Breast epithelium (tissue), 4 donors: ENCODE results near the gene COL25A1. TPM values are rescaled to one million over a fixed set of nuclear protein-coding genes. Genes with fewer than 3 reads are reported as not detected.

ENCODE experiments used
- DNase-seq, 2 donors: peaks; one replicate each; pipeline ENCODE4 v3.0.0-alpha.2; 2019; ENCODE audit warnings: low spot score in 2 of 2
- H3K27ac ChIP-seq, 2 donors: fragments of 200-600 bp; sonication (generic) in 1 of 2; one replicate each; pipeline ENCODE4 v1.5.1; 2016 to 2019; ENCODE audit warnings: mild to moderate bottlenecking in 1 of 2
- H3K27me3 ChIP-seq, 2 donors: fragments of 200-600 bp; sonication (generic) in 1 of 2; one replicate each; pipeline versions ENCODE4 v1.5.1 to v1.6.0; 2017 to 2019; ENCODE audit warnings: control low read depth in 1 of 2, mild to moderate bottlenecking in 1 of 2
- H3K36me3 ChIP-seq: fragments of 200-600 bp; one replicate; pipeline ENCODE4 v1.5.1; 2019
- H3K4me1 ChIP-seq, 2 donors: fragments of 200-600 bp; sonication (generic); one replicate each; pipeline ENCODE4 v1.5.1; 2016 to 2019; ENCODE audit warnings: control low read depth in 1 of 2
- H3K4me3 ChIP-seq, 3 donors: fragments of 200-600 bp; sonication (generic); 1 replicate in 2 of 3; 2 replicates in 1 of 3; pipeline ENCODE4 v1.5.1; 2016 to 2019; ENCODE audit warnings: mild to moderate bottlenecking in 3 of 3, moderate library complexity in 2 of 3
- H3K9me3 ChIP-seq, 2 donors: fragments of 200-600 bp; sonication (generic) in 1 of 2; one replicate each; pipeline ENCODE4 v1.5.1; 2016 to 2019; ENCODE audit warnings: control low read depth in 1 of 2
- POLR2A ChIP-seq: fragments of 450-650 bp; IDR thresholded peaks from one replicate; pipeline ENCODE4 v1.6.1; 2016; ENCODE audit warnings: antibody characterized with exemption, mild to moderate bottlenecking, moderate library complexity
- POLR2AphosphoS5 ChIP-seq, 3 donors: sonication (generic); formaldehyde crosslinking; IDR thresholded peaks; one replicate each; pipeline ENCODE4 v1.6.1; 2017; ENCODE audit warnings: antibody characterized with exemption in 3 of 3
- intact Hi-C: fragments of 100-400 bp; cut with DNase I; formaldehyde crosslinking; loops from one replicate; pipeline ENCODE4 v1.15.1; 2023; ENCODE audit warnings: low total_unique reads
- total RNA-seq, 3 donors: library from RNA; depleted of rRNA; stranded (reverse); fragments of >200 nt; gene quantifications; one replicate each; pipeline ENCODE4 v1.1.0, GENCODE V29; 2016
- TF ChIP-seq, protein P1 (sequence below), 3 donors: fragments of 450-650 bp; IDR thresholded peaks; one replicate each; pipeline ENCODE4 v1.5.1; 2016 to 2017; ENCODE audit warnings: antibody characterized with exemption in 3 of 3, mild to moderate bottlenecking in 3 of 3, moderate library complexity in 3 of 3

COL25A1 gene
- total RNA-seq, 3 donors from 2014 or later = 2.6 to 11.0 (median 2.8) TPM

DNA sequence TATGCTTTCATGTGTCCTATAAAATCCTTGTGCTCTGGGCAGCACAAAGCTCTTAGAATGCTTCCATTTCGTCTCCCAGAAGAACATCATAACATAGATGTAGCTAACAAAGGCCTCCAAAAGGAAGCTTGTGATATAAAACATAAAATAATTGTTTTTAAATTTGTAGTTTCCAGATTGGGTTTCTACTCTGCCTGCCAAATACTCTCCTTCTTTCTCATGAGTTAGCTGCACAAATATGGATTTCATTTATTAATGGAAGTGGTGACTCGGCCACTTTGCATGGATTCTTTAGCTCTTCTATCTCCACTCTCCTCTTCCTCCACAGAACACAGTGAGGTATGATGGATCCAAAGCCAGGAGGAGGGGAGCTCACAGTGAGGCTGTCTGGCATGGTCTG is 265.4 kb downstream of the COL25A1 start:
- no peak overlapping the region for H3K27ac ChIP-seq
- no peak for DNase-seq
- no peaks in the 10 kb centered on the region for H3K36me3 ChIP-seq
- intact Hi-C loops = no loop called here
- TF ChIP-seq POLR2AphosphoS5 (IDR thresholded peaks at IDR 0.05) (no peak), POLR2A (no peak)
- TF ChIP-seq, protein P1, sequence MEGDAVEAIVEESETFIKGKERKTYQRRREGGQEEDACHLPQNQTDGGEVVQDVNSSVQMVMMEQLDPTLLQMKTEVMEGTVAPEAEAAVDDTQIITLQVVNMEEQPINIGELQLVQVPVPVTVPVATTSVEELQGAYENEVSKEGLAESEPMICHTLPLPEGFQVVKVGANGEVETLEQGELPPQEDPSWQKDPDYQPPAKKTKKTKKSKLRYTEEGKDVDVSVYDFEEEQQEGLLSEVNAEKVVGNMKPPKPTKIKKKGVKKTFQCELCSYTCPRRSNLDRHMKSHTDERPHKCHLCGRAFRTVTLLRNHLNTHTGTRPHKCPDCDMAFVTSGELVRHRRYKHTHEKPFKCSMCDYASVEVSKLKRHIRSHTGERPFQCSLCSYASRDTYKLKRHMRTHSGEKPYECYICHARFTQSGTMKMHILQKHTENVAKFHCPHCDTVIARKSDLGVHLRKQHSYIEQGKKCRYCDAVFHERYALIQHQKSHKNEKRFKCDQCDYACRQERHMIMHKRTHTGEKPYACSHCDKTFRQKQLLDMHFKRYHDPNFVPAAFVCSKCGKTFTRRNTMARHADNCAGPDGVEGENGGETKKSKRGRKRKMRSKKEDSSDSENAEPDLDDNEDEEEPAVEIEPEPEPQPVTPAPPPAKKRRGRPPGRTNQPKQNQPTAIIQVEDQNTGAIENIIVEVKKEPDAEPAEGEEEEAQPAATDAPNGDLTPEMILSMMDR (IDR thresholded peaks at IDR 0.05) = no peak
- no peaks in the 10 kb centered on the region for H3K27me3 ChIP-seq
- no peaks in the 10 kb centered on the region for H3K4me1 ChIP-seq
- no peaks in the 10 kb centered on the region for H3K9me3 ChIP-seq
- no peak overlapping the region for H3K4me3 ChIP-seq

DNA sequence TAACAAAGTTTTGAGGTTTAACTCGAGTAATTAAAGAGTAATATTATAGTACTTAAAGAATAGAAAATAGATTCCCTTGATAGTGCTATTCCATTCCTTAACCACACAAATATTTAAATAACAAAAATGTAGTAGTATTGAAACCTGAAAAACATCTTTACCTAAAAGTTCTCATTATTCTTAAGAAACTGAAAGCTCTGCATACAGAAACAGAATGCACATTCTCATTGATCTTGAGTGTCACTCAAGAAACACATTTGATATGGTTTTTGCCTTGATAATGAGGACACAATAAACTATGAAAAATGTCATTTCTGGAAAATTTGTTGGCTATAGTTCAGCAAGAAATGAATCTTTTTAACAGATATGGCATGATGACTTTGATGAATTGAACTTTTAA is 268.5 kb downstream of the COL25A1 start:
- Histone ChIP-seq H3K36me3 (no peaks in the 10 kb centered on the region), H3K4me1 (no peaks in the 10 kb centered on the region), H3K27me3 (no peaks in the 10 kb centered on the region), H3K27ac (no peak overlapping the region), H3K9me3 (no peaks in the 10 kb centered on the region), H3K4me3 (no peak overlapping the region)
- no peak for DNase-seq
- TF ChIP-seq POLR2A (no peak), POLR2AphosphoS5 (IDR thresholded peaks at IDR 0.05) (no peak)
- TF ChIP-seq, protein P1 (IDR thresholded peaks at IDR 0.05) = no peak
- intact Hi-C loops = no loop called here

DNA sequence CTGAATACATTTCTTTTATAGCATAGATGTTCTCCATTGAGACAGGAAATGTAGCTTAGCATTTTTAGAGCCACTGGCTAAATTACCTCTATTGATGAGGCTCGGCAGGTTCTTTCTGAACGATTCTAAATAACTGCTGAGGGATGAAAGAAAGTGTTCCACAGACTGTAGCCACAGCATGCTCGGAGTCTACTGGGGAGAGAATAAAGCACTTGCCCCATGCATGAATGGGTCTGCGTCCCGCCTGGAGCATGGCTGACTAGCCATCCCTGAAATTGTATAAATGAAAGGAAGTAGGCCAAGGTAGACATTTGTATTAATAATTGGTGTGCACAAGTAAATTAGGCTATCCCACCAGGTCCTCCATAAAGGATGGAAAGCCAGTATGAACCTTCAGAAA is 269.8 kb downstream of the COL25A1 start:
- Histone ChIP-seq H3K27ac (no peak overlapping the region), H3K27me3 (no peaks in the 10 kb centered on the region), H3K36me3 (no peaks in the 10 kb centered on the region), H3K9me3 (no peaks in the 10 kb centered on the region), H3K4me3 (no peak overlapping the region), H3K4me1 (no peaks in the 10 kb centered on the region)
- TF ChIP-seq, protein P1 (IDR thresholded peaks at IDR 0.05) = no peak
- no peak for TF ChIP-seq POLR2AphosphoS5 (IDR thresholded peaks at IDR 0.05)
- no peak for DNase-seq
- intact Hi-C loops = no loop called here

DNA sequence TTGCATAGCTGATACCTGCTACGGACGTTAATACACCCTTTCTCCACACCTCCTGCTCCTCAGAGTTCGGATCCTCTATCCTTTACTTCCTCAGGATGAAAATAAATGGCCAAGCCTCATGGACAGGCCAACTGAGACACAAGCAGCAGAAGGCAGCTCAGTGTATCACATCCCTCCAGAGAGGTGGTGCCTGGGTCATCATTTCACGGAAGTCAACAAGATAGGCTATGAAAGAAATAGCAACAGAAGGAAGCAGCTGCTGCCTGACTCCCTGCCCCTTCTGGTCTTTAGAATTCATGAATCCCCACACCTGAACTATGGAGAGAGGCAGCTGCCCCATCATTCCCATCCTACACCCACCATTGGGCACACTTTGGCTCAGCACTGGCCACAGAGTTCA is 272.5 kb downstream of the COL25A1 start:
- no peaks in the 10 kb centered on the region for H3K36me3 ChIP-seq
- no peak for TF ChIP-seq POLR2AphosphoS5 (IDR thresholded peaks at IDR 0.05)
- no peak for TF ChIP-seq POLR2A
- TF ChIP-seq, protein P1 (IDR thresholded peaks at IDR 0.05) = no peak
- no peak for DNase-seq
- no peak overlapping the region for H3K27ac ChIP-seq
- no peak overlapping the region for H3K4me3 ChIP-seq
- H3K27me3 ChIP-seq = no peaks in the 10 kb centered on the region
- no peaks in the 10 kb centered on the region for H3K4me1 ChIP-seq
- intact Hi-C loops = no loop called here
- no peaks in the 10 kb centered on the region for H3K9me3 ChIP-seq

DNA sequence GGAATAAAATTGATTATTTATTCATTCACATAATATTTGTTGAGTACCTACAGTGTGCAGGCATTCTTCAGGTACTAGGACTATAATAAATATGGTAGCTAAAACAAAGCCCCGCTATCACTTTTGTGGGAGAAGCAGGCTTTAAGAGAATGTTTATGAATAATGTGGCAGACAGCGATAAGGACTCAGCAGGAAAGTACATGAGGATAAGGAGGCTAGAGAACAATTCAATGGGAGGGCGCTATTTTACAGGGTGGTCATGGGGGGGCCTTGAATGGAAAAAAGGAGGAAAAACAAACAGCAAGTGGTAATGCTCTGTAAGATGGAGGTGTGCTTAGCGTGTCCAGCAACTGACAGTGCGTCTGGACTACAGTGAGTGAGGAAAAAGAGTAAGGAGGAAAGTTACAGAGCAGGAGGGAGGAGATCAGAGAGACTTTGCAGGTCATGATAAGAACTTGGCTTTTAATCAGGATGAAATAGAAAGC is 275.4 kb downstream of the COL25A1 start:
- no peaks in the 10 kb centered on the region for H3K36me3 ChIP-seq
- no peak overlapping the region for H3K4me3 ChIP-seq
- no peak for TF ChIP-seq POLR2AphosphoS5 (IDR thresholded peaks at IDR 0.05)
- TF ChIP-seq, protein P1 (IDR thresholded peaks at IDR 0.05) = no peak
- no peak for TF ChIP-seq POLR2A
- H3K27me3 ChIP-seq = no peaks in the 10 kb centered on the region
- H3K27ac ChIP-seq = no peak overlapping the region
- H3K9me3 ChIP-seq = peaks cover 0 to 7% of the 10 kb centered on the region in 2 donors
- DNase-seq = no peak
- intact Hi-C loops = no loop called here
- H3K4me1 ChIP-seq = no peaks in the 10 kb centered on the region
